Dendritic cell treated with granulocyte-macrophage colony-stimulating factor and Interleukin-4, amounts not matched to agents 40 ng/mL and 50 ng/mL, for 4 days (primary cell): ENCODE results near the gene ROPN1L.
"Not testable (repeated sequence)": the region's sequence is repeated elsewhere in the genome, so short reads cannot be mapped to it uniquely, and the experiment has no call there.

Experiments
- H3K27ac Mint-ChIP-seq: one replicate; pipeline ENCODE4 v1.8.0; 2022; ENCODE audit warnings: mild to moderate bottlenecking, mixed read lengths
- H3K27me3 Mint-ChIP-seq: one replicate; pipeline ENCODE4 v1.8.0; 2022; ENCODE audit warnings: mild to moderate bottlenecking, mixed read lengths
- H3K36me3 Mint-ChIP-seq: one replicate; pipeline ENCODE4 v1.8.0; 2022; ENCODE audit warnings: low read depth, mixed read lengths
- H3K4me1 Mint-ChIP-seq: one replicate; pipeline ENCODE4 v1.8.0; 2022; ENCODE audit warnings: low read depth, mixed read lengths
- H3K4me3 Mint-ChIP-seq: one replicate; pipeline ENCODE4 v1.8.0; 2022; ENCODE audit warnings: mild to moderate bottlenecking, moderate library complexity, mixed read lengths
- H3K9me3 Mint-ChIP-seq: one replicate; pipeline ENCODE4 v1.8.0; 2022; ENCODE audit warnings: mixed read lengths
- intact Hi-C: fragments of 100-400 bp; cut with micrococcal nuclease; formaldehyde crosslinking; loops from one replicate; pipeline ENCODE4 v1.15.0; 2022

Gene ROPN1L

GRCh38 chr5:10482791-10483530 is 41.3 kb downstream of the ROPN1L start:
- peaks cover 24% of the 10 kb centered on the region for H3K4me1 Mint-ChIP-seq
- no peak overlapping the region for H3K4me3 Mint-ChIP-seq
- H3K27ac Mint-ChIP-seq = no peak overlapping the region
- intact Hi-C loops = no loop called here
- peaks cover 7% of the 10 kb centered on the region for H3K9me3 Mint-ChIP-seq
- peaks cover 26% of the 10 kb centered on the region for H3K27me3 Mint-ChIP-seq
- H3K36me3 Mint-ChIP-seq = no peaks in the 10 kb centered on the region

GRCh38 chr5:10484774-10485141 is 43.1 kb downstream of the ROPN1L start:
- Mint-ChIP-seq H3K27me3 (peaks cover 34% of the 10 kb centered on the region), H3K27ac (no peak overlapping the region), H3K9me3 (peaks cover 7% of the 10 kb centered on the region), H3K36me3 (no peaks in the 10 kb centered on the region), H3K4me3 (no peak overlapping the region), H3K4me1 (peaks cover 37% of the 10 kb centered on the region)
- intact Hi-C loops = no loop called here

GRCh38 chr5:10485142-10485795 is 43.6 kb downstream of the ROPN1L start:
- intact Hi-C loops = no loop called here
- Mint-ChIP-seq H3K4me1 (peaks cover 42% of the 10 kb centered on the region), H3K4me3 (no peak overlapping the region), H3K36me3 (no peaks in the 10 kb centered on the region), H3K27ac (no peak overlapping the region), H3K27me3 (peaks cover 34% of the 10 kb centered on the region), H3K9me3 (peaks cover 7% of the 10 kb centered on the region)

- Mint-ChIP-seq H3K9me3 (peaks cover 7% of the 10 kb centered on the region), H3K36me3 (no peaks in the 10 kb centered on the region), H3K27me3 (peaks cover 34% of the 10 kb centered on the region), H3K27ac (no peak overlapping the region), H3K4me3 (no peak overlapping the region), H3K4me1 (peaks cover 48% of the 10 kb centered on the region)
- intact Hi-C loops = no loop called here
These were observed 44.2 kb downstream of the ROPN1L start for GRCh38 chr5:10485897-10486296.

- intact Hi-C loops = no loop called here
- Mint-ChIP-seq H3K27ac (no peak overlapping the region), H3K9me3 (peaks cover 7% of the 10 kb centered on the region), H3K36me3 (no peaks in the 10 kb centered on the region), H3K4me3 (no peak overlapping the region), H3K4me1 (peaks cover 49% of the 10 kb centered on the region), H3K27me3 (peaks cover 37% of the 10 kb centered on the region)
These were observed 45.0 kb downstream of the ROPN1L start for GRCh38 chr5:10486511-10487344.

- Mint-ChIP-seq H3K4me1 (peaks cover 56% of the 10 kb centered on the region), H3K9me3 (peaks cover 7% of the 10 kb centered on the region), H3K4me3 (no peak overlapping the region), H3K27ac (peak overlapping the region; percentile 22), H3K27me3 (peaks cover 37% of the 10 kb centered on the region), H3K36me3 (no peaks in the 10 kb centered on the region)
- intact Hi-C loops = no loop called here
These were observed 46.5 kb downstream of the ROPN1L start for GRCh38 chr5:10488144-10488543.

- H3K27ac Mint-ChIP-seq = no peak overlapping the region
- intact Hi-C loops = no loop called here
- peaks cover 55% of the 10 kb centered on the region for H3K4me1 Mint-ChIP-seq
- H3K9me3 Mint-ChIP-seq = peaks cover 17% of the 10 kb centered on the region
- no peaks in the 10 kb centered on the region for H3K36me3 Mint-ChIP-seq
- H3K4me3 Mint-ChIP-seq = no peak overlapping the region
- peaks cover 30% of the 10 kb centered on the region for H3K27me3 Mint-ChIP-seq
These were observed 48.2 kb downstream of the ROPN1L start for GRCh38 chr5:10489810-10490426.

GRCh38 chr5:10490927-10491672 is 49.4 kb downstream of the ROPN1L start:
- Mint-ChIP-seq H3K4me1 (peaks cover 48% of the 10 kb centered on the region), H3K9me3 (peaks cover 14% of the 10 kb centered on the region), H3K27me3 (peaks cover 23% of the 10 kb centered on the region), H3K36me3 (no peaks in the 10 kb centered on the region), H3K27ac (no peak overlapping the region), H3K4me3 (no peak overlapping the region)
- intact Hi-C loops = no loop called here

- Mint-ChIP-seq H3K27ac (no peak overlapping the region), H3K27me3 (peaks cover 19% of the 10 kb centered on the region), H3K4me1 (peaks cover 42% of the 10 kb centered on the region), H3K9me3 (peaks cover 14% of the 10 kb centered on the region), H3K36me3 (no peaks in the 10 kb centered on the region), H3K4me3 (no peak overlapping the region)
- intact Hi-C loops = no loop called here
These were observed 50.0 kb downstream of the ROPN1L start for GRCh38 chr5:10491673-10492026.

GRCh38 chr5:10493884-10494283 is 52.2 kb downstream of the ROPN1L start:
- peaks cover 16% of the 10 kb centered on the region for H3K27me3 Mint-ChIP-seq
- H3K36me3 Mint-ChIP-seq = no peaks in the 10 kb centered on the region
- peaks cover 14% of the 10 kb centered on the region for H3K9me3 Mint-ChIP-seq
- no peak overlapping the region for H3K4me3 Mint-ChIP-seq
- intact Hi-C loops = no loop called here
- no peak overlapping the region for H3K27ac Mint-ChIP-seq
- H3K4me1 Mint-ChIP-seq = peaks cover 22% of the 10 kb centered on the region

GRCh38 chr5:10494497-10494896 is 52.8 kb downstream of the ROPN1L start:
- H3K4me3 Mint-ChIP-seq, intact Hi-C loops, H3K36me3 Mint-ChIP-seq, H3K27ac Mint-ChIP-seq: not testable (repeated sequence)
- H3K4me1 Mint-ChIP-seq = peaks cover 19% of the 10 kb centered on the region
- peaks cover 13% of the 10 kb centered on the region for H3K27me3 Mint-ChIP-seq
- H3K9me3 Mint-ChIP-seq = peaks cover 14% of the 10 kb centered on the region

- H3K4me1 Mint-ChIP-seq = peaks cover 17% of the 10 kb centered on the region
- no peaks in the 10 kb centered on the region for H3K36me3 Mint-ChIP-seq
- H3K9me3 Mint-ChIP-seq = peaks cover 14% of the 10 kb centered on the region
- intact Hi-C loops = no loop called here
- H3K27ac Mint-ChIP-seq = no peak overlapping the region
- peaks cover 11% of the 10 kb centered on the region for H3K27me3 Mint-ChIP-seq
- H3K4me3 Mint-ChIP-seq = no peak overlapping the region
These were observed 55.9 kb downstream of the ROPN1L start for GRCh38 chr5:10497554-10497953.

GRCh38 chr5:10498350-10498749 is 56.7 kb downstream of the ROPN1L start:
- H3K27ac Mint-ChIP-seq = no peak overlapping the region
- H3K9me3 Mint-ChIP-seq = peaks cover 14% of the 10 kb centered on the region
- peaks cover 20% of the 10 kb centered on the region for H3K4me1 Mint-ChIP-seq
- H3K4me3 Mint-ChIP-seq = no peak overlapping the region
- peaks cover 12% of the 10 kb centered on the region for H3K27me3 Mint-ChIP-seq
- no peaks in the 10 kb centered on the region for H3K36me3 Mint-ChIP-seq
- intact Hi-C loops = no loop called here
